ENCODE results near the gene PDXK.

GRCh38 chr21:43741423-43742096 lies 22.6 kb downstream of the PDXK start:
- TF ChIP-seq EZH2phosphoT487 (IDR thresholded peaks at IDR 0.05; ENCODE audit: borderline replicate concordance, low read depth) (no peak), TAF1 (IDR thresholded peaks at IDR 0.05; ENCODE audit: borderline replicate concordance, low read depth, low read length) (no peak), POLR2AphosphoS5 (IDR thresholded peaks at IDR 0.05; ENCODE audit: low read depth, low read length) (no peak), CTCF (IDR thresholded peaks at IDR 0.05) (no peak), SIN3A (IDR thresholded peaks at IDR 0.05; ENCODE audit: borderline replicate concordance, low read depth, low read length) (no peak), FOXM1 (IDR thresholded peaks at IDR 0.05; ENCODE audit: low read depth) (no peak), SMC3 (IDR thresholded peaks at IDR 0.05; ENCODE audit: low read depth, low read length) (no peak), RAD21 (IDR thresholded peaks at IDR 0.05; ENCODE audit: low read length) (no peak), USF1 (IDR thresholded peaks at IDR 0.05; ENCODE audit: borderline replicate concordance, low read depth) (no peak), REST (IDR thresholded peaks at IDR 0.05; ENCODE audit: low read depth, low read length) (no peak)

Measured in SK-N-SH (cell line).